ENCODE results near the gene SUPT6H.

The SUPT6H gene

GRCh38 chr17:28749516-28750177, 87.6 kb downstream of the SUPT6H start:
- no peak overlapping the region for H3K4me3 ChIP-seq (ENCODE audit: low read depth, low read length)
- peaks cover 8% of the 10 kb centered on the region; the same call in 1 of the 2 replicates for H3K4me1 ChIP-seq (ENCODE audit: control insufficient read depth, insufficient read depth, low read length)
- H3K36me3 ChIP-seq (ENCODE audit: control insufficient read depth in 2 of 2, insufficient read depth in 1 of 2, low read length in 2 of 2): peaks cover 7 to 73% of the 10 kb centered on the region in 2 experiments; a peak in 2 of 3 replicates
- H3K9me3 ChIP-seq (ENCODE audit: control insufficient read depth, insufficient read depth, low read depth, low read length): no peaks in the 10 kb centered on the region
- peak overlapping the region; percentile 12; the same call in 1 of the 2 replicates for H3K27ac ChIP-seq (ENCODE audit: extremely low read depth, low read depth, low read length)
- CTCF ChIA-PET: interaction anchor here (0.5 to 16.7 kb wide), 29 partner anchors 8 to 1453 kb away, joined by 3 to 445 read pairs (median 3); partner anchors contain the start of genes BLTP2, DHRS13, NEK8 and PROCA1
- no peak for TF ChIP-seq ZNF366 (tag by site-specific recombination; conservative IDR thresholded peaks at IDR 0.05)
- TF ChIP-seq PRDM10 (tag by site-specific recombination; IDR thresholded peaks at IDR 0.05): peak; percentile 53; the same call in 1 of the 2 replicates
- POLR2A ChIA-PET: interaction anchor here (1.1 to 14.1 kb wide), 5 partner anchors 11 to 39 kb away, joined by 3 to 448 read pairs (median 3); partner anchors contain the start of genes NEK8, PROCA1, RPL23A and TLCD1

GRCh38 chr17:28750178-28751047, 88.4 kb downstream of the SUPT6H start:
- Histone ChIP-seq H3K4me3 (ENCODE audit: low read depth, low read length) (no peak overlapping the region), H3K27ac (ENCODE audit: extremely low read depth, low read depth, low read length) (0 out of 2 replicates have a peak overlapping the region, but pooled peaks have one; percentile 12), H3K4me1 (ENCODE audit: control insufficient read depth, insufficient read depth, low read length) (peaks cover 8% of the 10 kb centered on the region; the same call in 1 of the 2 replicates), H3K9me3 (ENCODE audit: control insufficient read depth, insufficient read depth, low read depth, low read length) (no peaks in the 10 kb centered on the region), H3K36me3 (ENCODE audit: control insufficient read depth in 2 of 2, insufficient read depth in 1 of 2, low read length in 2 of 2) (peaks cover 7 to 69% of the 10 kb centered on the region in 2 experiments; a peak in 2 of 3 replicates)
- ChIA-PET POLR2A (interaction anchor here (0.7 to 14.1 kb wide), 6 partner anchors 11 to 103 kb away, joined by 3 to 448 read pairs (median 3); partner anchors contain the start of genes NEK8, PROCA1, RPL23A and TLCD1), CTCF (interaction anchor here (0.6 to 16.7 kb wide), 33 partner anchors 8 to 1452 kb away, joined by 3 to 445 read pairs (median 4); partner anchors contain the start of genes BLTP2, DHRS13, FAM222B and NEK8)
- no peak for TF ChIP-seq OSR2 (tag by site-specific recombination; IDR thresholded peaks at IDR 0.05)
- 0 out of 2 replicates have a peak, but pooled peaks have one; percentile 9 for TF ChIP-seq ZNF600 (tag by site-specific recombination; IDR thresholded peaks at IDR 0.05)
- 0 out of 2 replicates have a peak, but pooled peaks have one; percentile 20 for TF ChIP-seq ZNF76 (tag by site-specific recombination; IDR thresholded peaks at IDR 0.05; ENCODE audit: borderline replicate concordance, low read depth)
- TF ChIP-seq BCL6B (tag by site-specific recombination; IDR thresholded peaks at IDR 0.05): no peak
- peak; percentile 96 for TF ChIP-seq ZNF660 (tag by site-specific recombination; IDR thresholded peaks at IDR 0.05)
- peak; percentile 93 for TF ChIP-seq ZBTB48 (tag by site-specific recombination; IDR thresholded peaks at IDR 0.05)
- peak; percentile 82 for TF ChIP-seq ZNF654 (tag by site-specific recombination; IDR thresholded peaks at IDR 0.05; ENCODE audit: low read depth)
- TF ChIP-seq ZNF629 (tag by site-specific recombination; IDR thresholded peaks at IDR 0.05): peak; percentile 51
- TF ChIP-seq TCF7L2 (IDR thresholded peaks at IDR 0.05; ENCODE audit: borderline replicate concordance, low read depth, low read length): no peak
- 0 out of 2 replicates have a peak, but pooled peaks have one; percentile 32 for TF ChIP-seq ZNF391 (tag by site-specific recombination; IDR thresholded peaks at IDR 0.05; ENCODE audit: borderline replicate concordance, low read depth)
- TF ChIP-seq ZNF10 (tag by site-specific recombination; IDR thresholded peaks at IDR 0.05): peak; percentile 26; the same call in 1 of the 2 replicates
- no peak for TF ChIP-seq ZNF121 (tag by site-specific recombination; IDR thresholded peaks at IDR 0.05)
- TF ChIP-seq KLF10 (tag by site-specific recombination; IDR thresholded peaks at IDR 0.05): peak; percentile 58; the same call in 1 of the 2 replicates
- TF ChIP-seq KLF17 (tag by site-specific recombination; IDR thresholded peaks at IDR 0.05): peak; percentile 44; the same call in 1 of the 2 replicates
- peak; percentile 43; the same call in 1 of the 2 replicates for TF ChIP-seq ZFP69B (tag by site-specific recombination; IDR thresholded peaks at IDR 0.05)
- 0 out of 2 replicates have a peak, but pooled peaks have one; percentile 43 for TF ChIP-seq KLF8 (tag by site-specific recombination; IDR thresholded peaks at IDR 0.05)
- no peak for TF ChIP-seq GLI4 (tag by site-specific recombination; IDR thresholded peaks at IDR 0.05)
- TF ChIP-seq ZSCAN30 (tag by site-specific recombination; IDR thresholded peaks at IDR 0.05): peak; percentile 96
- peak; percentile 39; the same call in 1 of the 2 replicates for TF ChIP-seq GLIS1 (tag by site-specific recombination; IDR thresholded peaks at IDR 0.05)
- TF ChIP-seq CTCF (tag by site-specific recombination; IDR thresholded peaks at IDR 0.05): peak; percentile 96
- TF ChIP-seq SP7 (tag by site-specific recombination; IDR thresholded peaks at IDR 0.05): peak; percentile 29; the same call in 1 of the 2 replicates
- no peak for TF ChIP-seq ZBTB20 (tag by site-specific recombination; IDR thresholded peaks at IDR 0.05)
